Globus pallidus (tissue), 1 donor: Measurements from ENCODE around the gene STARD8.

Experiments used
- DNase-seq: peaks from one replicate; pipeline ENCODE4 v3.0.0-alpha.2; 2015; ENCODE audit warnings: low spot score

Gene STARD8

GRCh38 chrX:68690936-68691501, 43.6 kb downstream of the STARD8 start:
- DNase-seq, result no peak

DNA sequence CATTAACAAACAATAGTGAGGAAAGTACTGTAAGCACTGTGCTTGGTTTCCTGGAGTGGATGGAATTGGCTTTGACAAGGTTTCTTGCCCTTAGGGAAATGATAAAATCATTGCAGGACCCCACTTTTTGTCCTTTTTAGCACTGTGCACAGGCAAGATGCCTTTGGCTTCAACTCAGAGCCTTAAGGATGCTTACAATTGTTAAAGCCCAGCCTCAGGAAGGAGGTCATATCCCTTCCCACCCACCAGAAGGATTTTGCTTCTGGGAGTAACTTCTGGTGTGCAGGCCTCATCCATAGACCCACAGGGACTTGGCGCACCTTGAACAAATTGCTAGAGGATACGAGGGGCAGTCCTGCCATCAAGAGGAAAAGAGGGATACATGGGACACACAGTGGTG, 44.5 kb downstream of the STARD8 start:
- no peak for DNase-seq

- DNase-seq, result no peak
Observed at GRCh38 chrX:68692651-68693050, 45.2 kb downstream of the STARD8 start.

DNA sequence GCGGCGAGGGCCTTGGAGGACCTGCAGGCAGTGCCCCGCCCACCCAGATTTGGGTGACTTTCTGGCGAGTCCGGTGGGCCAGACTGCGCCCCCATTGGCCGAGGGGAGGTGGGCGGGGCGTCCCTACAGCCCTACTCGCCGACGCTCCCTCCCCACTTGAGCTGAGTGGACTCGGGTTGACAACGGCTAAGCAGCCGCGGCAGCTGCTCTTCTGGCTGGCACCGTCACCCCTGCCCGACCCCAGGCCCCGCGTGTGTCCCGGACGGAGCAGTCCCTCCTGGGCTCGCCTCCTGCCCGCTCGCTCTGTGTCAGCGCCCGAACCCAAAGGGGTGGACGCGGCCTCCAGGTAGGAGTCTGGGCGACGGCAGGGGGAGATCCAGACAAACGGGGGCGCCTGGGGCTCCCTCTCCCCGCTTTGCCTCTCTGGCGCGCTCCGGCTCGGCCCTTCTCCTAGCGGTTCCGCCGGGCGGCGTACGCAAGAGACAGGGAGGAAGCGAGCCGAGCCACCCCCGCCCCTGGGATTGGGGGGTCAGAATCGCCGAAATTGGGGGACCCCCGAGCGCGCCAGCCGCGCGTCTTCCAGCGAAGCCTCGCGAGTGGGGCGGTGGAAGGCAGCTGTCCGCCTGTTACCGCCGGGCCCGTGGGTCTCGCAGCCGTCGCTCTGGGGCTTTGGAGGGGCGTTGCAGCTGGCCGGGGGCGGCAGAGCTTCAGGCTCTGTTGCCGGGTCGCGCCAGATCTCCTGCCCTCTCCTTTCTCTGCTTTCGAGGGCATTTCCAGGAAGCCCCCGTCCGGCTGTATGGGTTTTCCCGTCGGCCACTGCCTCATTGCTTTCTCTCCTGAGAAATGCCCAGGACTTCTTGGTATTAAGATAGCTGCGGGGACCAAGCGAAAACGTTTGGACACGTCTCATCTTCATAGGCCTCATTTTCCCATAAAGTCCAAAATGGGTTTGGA, 46.3 kb downstream of the STARD8 start:
- peak; percentile 24 for DNase-seq

- no peak for DNase-seq
Observed at GRCh38 chrX:68694435-68695205, 47.2 kb downstream of the STARD8 start.

DNA sequence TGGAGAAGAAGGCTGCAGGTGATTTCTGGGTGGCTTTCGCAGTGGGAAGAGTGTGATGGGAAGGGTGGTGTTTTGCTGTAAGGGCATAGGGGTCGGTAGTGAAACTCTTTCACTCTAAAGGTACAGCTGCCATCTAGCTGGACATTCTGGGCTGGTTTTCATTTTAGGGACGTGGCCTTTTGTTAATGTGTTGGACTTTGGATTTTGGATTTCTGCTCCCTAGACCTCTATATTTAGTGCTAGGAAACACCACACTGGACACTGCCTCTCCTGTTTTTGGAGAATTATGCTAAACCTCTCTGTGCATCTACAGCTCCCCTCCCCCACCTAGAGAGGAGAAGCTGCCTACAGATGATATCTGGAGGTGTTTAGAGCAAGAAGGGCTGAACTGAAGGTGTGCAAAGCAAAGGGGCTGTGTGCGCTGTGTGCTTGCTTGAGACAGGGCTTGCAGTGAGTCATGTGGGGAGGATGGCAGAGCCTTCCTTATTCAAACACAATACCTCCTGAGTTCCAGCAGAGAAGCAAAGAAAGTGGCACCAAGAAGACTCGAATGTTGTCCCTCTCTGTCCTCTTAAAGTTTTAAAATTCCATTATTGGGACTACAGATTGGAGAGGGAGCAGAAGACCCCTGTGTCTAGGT, 47.9 kb downstream of the STARD8 start:
- no peak for DNase-seq

DNA sequence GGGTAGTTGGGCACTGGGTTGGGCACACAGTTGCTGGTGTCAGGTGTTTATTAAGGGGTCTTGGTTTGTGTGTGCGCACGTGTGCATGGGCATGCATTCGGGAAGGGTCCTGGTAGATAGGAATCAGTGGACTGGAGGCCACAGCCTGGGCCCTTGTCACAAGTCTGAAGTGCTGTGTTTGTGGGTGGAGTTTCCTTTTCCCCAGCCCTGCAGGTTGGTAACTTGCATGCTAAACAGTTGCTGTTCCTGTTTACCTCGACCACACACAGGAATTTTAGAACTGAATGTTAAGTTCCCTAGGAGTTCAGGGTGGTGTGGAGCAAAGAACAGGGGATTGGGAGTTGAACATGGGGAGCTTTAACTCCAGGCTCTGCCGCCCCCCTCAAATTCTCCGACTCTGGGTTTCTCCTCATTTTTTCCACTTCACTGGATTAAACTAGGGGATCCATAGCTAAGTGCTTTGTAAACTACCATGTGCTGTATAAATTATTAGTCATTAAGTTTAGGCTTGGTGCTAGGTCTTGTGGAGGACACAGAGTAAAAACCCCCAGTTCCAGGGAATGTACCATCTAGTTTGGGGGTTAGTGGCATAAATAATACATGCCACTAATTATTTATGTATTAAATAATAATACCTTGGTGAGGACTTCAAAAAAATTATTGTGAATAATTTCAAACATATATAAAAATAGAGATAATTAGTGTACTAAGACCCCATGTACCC, 49.0 kb downstream of the STARD8 start:
- no peak for DNase-seq

DNA sequence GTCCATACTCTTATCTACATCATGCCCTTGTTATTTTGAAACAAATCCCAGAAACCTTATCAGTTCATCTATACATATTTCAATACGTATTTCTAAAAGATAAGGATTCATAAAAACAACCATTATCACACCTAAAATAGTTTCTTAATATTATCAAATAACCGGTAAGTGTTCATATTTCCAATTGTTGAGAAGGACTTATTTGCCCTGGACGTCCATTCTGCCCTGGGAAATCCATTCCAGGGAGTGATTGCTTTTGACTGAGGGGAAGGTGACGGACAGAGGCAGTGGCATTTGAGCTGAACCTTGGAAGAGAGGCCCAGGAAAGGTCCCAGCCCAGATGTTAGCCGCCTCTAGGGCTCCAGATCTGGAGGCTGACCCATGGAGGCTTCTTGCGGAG, 49.6 kb downstream of the STARD8 start:
- DNase-seq, result no peak

DNA sequence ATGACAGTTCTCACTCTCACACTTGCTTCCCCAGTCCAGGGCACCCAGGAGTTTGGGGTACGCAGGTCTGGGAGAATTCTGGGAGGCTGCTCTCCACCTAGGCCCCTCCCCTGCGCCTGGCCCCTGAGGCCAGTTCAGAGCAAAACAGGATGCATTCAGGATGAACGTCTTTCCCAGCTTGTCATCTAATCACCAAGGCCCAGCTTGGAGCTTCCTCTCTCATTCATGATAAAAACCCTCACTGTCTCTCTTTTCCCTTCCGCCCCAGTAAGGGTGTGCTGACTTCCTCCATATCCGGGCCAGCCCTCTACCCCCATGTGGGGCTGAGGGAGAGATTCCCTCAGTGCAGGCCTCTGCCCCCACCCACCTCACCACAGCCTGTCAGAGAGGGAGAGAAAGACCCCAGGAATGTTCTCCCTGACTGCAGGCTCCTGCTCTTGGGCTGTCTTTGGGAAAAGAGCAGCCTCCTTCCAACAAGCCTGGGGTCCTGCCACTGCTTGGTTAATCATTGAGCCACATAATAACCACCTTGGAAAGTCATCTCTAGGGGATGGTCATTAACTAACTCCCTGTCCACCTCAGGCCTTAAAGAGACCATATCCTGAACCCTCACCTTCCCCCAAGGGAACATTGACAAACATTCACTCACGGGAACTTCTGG, 50.1 kb downstream of the STARD8 start:
- no peak for DNase-seq

GRCh38 chrX:68698942-68699341, 51.5 kb downstream of the STARD8 start:
- DNase-seq, result no peak

GRCh38 chrX:68699960-68700746, 52.7 kb downstream of the STARD8 start:
- DNase-seq, result no peak

DNA sequence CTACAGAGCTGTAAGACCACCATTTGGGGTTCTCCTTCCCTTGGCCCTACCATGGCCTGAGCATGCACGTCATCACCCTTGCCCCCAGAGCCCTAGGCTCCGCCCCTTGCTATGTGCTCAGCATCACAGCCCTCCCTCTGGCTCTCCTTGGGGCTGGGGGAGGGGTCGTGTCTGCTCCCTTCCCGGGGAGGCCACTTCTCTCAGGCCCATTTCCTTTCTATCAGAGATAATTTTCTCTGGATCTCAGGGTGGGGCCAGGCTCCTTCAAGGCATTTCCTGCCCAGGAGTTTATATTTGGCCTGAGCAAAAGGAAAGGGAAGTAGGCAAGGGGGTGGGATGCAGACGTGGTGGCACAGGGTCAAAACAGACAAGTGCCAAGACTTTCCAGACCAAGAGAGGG, 55.9 kb downstream of the STARD8 start:
- no peak for DNase-seq

- no peak for DNase-seq
Observed at GRCh38 chrX:68703846-68704245, 56.4 kb downstream of the STARD8 start.

DNA sequence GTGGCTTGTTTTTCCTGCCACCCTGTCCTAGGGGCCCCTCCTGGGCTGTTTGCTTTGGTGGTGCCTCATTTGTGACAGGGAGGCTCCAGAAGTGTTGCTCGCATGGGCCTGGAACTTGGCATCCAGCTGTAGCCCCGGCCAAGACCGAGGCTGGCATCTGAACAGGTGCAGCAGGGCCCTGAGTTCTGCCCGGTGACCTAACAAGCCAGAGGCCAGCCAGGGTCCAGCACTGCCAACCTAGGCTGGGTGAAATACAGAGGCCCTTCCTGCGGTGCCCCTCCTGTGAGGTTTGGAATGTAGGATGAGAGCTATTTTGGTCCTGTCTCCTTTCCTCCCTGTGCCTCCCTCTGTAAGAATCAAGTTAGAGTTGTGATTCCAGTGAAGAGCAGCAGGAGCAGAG, 58.5 kb downstream of the STARD8 start:
- DNase-seq, result no peak

DNA sequence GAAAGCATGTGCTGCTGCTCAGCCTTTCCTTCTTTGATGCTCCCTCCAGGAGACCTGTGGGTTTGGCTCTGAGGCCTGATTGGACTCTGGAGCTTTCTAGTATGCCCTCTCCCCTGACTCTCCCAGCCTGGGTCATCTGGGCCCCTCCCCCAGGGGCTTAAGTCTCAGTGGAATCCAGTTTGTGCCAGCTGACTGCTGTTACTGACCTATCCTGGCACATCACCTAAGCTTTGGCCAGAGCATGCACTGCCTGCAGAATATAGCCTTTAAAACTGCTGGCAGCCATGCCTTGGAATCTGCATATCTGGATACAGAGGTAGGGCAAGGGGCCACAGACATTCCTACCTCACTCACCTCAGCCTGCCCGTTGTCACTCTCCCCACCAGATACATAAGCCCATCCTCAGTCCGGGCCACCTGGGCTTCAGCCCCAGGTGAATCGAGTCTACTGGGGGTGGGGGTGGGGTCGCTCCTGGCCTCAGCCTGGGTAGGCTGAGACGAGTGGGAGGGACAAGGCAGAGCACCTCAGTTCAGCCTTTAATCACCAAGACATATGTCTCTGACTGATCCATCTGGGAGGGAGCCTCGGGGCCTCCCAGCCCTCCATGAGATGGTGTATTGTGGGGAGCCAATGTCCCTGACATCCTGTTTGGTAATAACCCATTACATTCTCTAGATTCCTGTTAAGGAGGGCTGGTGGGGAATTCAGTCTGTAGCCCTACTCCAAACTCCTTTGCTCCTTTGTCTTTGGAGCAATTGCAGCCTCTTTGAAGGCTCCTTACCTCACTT, 61.2 kb downstream of the STARD8 start:
- no peak for DNase-seq

DNA sequence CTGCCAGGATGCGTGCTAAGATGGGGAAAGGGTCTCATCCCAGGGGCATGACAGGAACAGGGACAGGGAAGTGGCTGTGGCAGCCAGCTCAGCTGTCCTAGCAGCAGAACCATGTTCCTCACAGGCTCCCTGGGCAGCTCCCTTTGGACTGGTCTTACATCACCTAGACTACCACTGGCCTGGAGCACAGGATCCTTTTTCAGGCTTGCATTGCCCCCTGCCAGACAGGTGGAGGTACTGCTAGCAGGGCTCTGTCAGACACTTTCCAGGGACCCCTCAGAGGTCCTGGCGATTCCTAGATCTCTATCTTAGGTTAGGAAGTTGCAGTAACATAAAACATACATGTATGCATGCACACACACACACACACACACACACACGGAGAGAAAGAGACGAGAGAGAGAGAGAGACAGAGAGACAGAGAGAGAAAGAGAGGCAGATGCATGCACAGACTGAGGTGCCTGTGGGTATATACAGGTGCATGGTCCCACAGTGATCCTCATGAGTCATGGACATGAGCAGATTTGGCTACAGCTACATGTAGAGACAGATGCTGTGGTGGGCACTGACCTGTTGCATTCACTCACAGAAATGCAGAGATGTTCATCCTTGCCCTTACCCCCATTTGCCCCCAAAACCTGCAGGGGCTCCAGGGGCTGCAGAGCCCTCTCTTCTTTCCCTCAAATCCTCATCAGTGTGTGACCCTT, 63.6 kb downstream of the STARD8 start:
- DNase-seq, result no peak

GRCh38 chrX:68711845-68712244, 64.4 kb downstream of the STARD8 start:
- no peak for DNase-seq

DNA sequence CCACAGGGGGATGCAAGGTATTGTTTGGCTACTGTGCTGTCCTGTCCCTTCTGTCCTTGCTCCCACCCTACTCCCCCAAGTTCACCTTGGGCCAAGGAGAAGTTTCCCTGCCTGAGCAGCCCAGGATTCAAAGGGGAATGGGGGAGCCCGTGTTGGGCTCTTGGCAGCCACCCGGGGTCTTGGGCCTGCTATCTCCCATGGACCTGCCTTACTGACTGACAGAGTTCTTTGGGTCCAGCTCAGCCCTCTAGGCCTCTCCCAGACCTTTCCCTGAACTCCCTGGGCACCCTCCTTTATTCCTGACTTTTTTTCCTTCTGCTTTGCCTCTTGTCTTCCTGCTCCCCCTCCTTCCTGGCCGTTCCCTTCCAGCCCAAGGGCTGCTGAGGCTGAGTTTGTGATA, 67.4 kb downstream of the STARD8 start:
- DNase-seq, result no peak

DNA sequence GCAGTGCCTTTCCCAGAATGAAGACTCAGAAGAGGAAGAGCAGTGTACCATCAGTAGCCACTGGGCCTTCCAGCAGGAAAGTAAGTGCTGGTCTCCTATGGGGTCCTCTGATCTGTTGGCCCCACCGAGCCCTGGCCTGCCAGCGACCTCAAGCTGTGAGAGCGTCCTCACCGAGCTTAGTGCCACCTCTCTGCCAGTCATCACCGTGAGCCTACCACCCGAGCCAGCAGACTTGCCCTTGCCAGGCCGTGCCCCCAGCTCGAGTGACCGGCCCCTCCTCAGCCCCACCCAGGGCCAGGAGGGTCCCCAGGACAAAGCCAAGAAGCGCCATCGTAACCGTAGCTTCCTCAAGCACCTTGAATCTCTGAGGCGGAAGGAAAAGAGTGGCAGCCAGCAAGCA, 69.7 kb downstream of the STARD8 start:
- no peak for DNase-seq
